GM21619 (cell line): ENCODE data around the gene ROCK1.
"Not testable (repeated sequence)": the region's sequence is repeated elsewhere in the genome, so short reads cannot be mapped to it uniquely, and the experiment has no call there.

Experiments
- ATAC-seq: cut with Tn5 transposase; IDR thresholded peaks from one replicate; pipeline ENCODE4 v1.9.1; 2021; ENCODE audit not compliant: unreplicated experiment

Gene ROCK1

GRCh38 chr18:21054252-21054821, 57.3 kb downstream of the ROCK1 start:
- no peak for ATAC-seq

- ATAC-seq = no peak
Measured at GRCh38 chr18:21053127-21053526, 58.5 kb downstream of the ROCK1 start.

GRCh38 chr18:21052385-21052784, 59.2 kb downstream of the ROCK1 start:
- ATAC-seq = no peak

- no peak for ATAC-seq
Measured at GRCh38 chr18:21051620-21052019, 60.0 kb downstream of the ROCK1 start.

GRCh38 chr18:21049306-21049705, 62.3 kb downstream of the ROCK1 start:
- ATAC-seq = no peak

GRCh38 chr18:21047126-21047525, 64.5 kb downstream of the ROCK1 start:
- ATAC-seq = no peak

- no peak for ATAC-seq
Measured at GRCh38 chr18:21040466-21040865, 71.1 kb downstream of the ROCK1 start.

- no peak for ATAC-seq
Measured at GRCh38 chr18:21038201-21038600, 73.4 kb downstream of the ROCK1 start.

GRCh38 chr18:21031845-21032244, 79.8 kb downstream of the ROCK1 start:
- no peak for ATAC-seq

- ATAC-seq = not testable (repeated sequence)
Measured at GRCh38 chr18:21018257-21018656, 93.4 kb downstream of the ROCK1 start.

- no peak for ATAC-seq
Measured at GRCh38 chr18:21012308-21012707, 99.3 kb downstream of the ROCK1 start.

- no peak for ATAC-seq
Measured at GRCh38 chr18:21004726-21005125, 106.9 kb downstream of the ROCK1 start.

GRCh38 chr18:21000667-21001066, 110.9 kb downstream of the ROCK1 start:
- ATAC-seq = no peak

GRCh38 chr18:20997371-20997770, 114.2 kb downstream of the ROCK1 start:
- no peak for ATAC-seq

GRCh38 chr18:20996418-20996817, 115.2 kb downstream of the ROCK1 start:
- no peak for ATAC-seq

GRCh38 chr18:20988726-20989125, 122.9 kb downstream of the ROCK1 start:
- ATAC-seq = no peak

- ATAC-seq = no peak
Measured at GRCh38 chr18:20975077-20975476, 136.5 kb downstream of the ROCK1 start.

- no peak for ATAC-seq
Measured at GRCh38 chr18:20971886-20972267, 139.7 kb downstream of the ROCK1 start.

- ATAC-seq = no peak
Measured at GRCh38 chr18:20966795-20967194, 144.8 kb downstream of the ROCK1 start.

- ATAC-seq = no peak
Measured at GRCh38 chr18:20963027-20963426, 148.6 kb downstream of the ROCK1 start.

GRCh38 chr18:20960735-20961134, 150.9 kb downstream of the ROCK1 start:
- no peak for ATAC-seq

- not testable (repeated sequence) for ATAC-seq
Measured at GRCh38 chr18:20950827-20951226, 160.8 kb downstream of the ROCK1 start.
